ENCODE data around the gene TF. TPM values are rescaled to one million over a fixed set of nuclear protein-coding genes. Genes with fewer than 3 reads are reported as not detected.

TF gene
- total RNA-seq, 1 experiment from 2014 or later, result 1.6 TPM

- Histone ChIP-seq H3K27me3 (ENCODE audit: low read length) (no peaks in the 10 kb centered on the region), H3K9me2 (replicated peaks; ENCODE audit: insufficient read depth, low read length) (no peaks in the 10 kb centered on the region), H3K4me3 (ENCODE audit: low read length) (no peak overlapping the region), H3K9me3 (ENCODE audit: low read length) (no peaks in the 10 kb centered on the region), H2AFZ (ENCODE audit: low read length) (no peak overlapping the region), H3K9ac (ENCODE audit: low read length) (no peak overlapping the region), H3K36me3 (ENCODE audit: insufficient read depth, low read length) (no peaks in the 10 kb centered on the region), H4K20me1 (ENCODE audit: insufficient read depth, low read depth, low read length) (no peaks in the 10 kb centered on the region), H3K79me2 (ENCODE audit: low read length) (no peaks in the 10 kb centered on the region), H3K4me2 (ENCODE audit: low read depth, low read length, poor library complexity, severe bottlenecking) (no peak overlapping the region), H3K4me1 (ENCODE audit: low read length) (no peaks in the 10 kb centered on the region), H3K27ac (ENCODE audit: low read length) (no peak overlapping the region)
- DNase-seq, result no peak
Measured at GRCh38 chr3:133840055-133840737, 94.0 kb downstream of the TF start.

GRCh38 chr3:133840767-133841166 lies 94.6 kb downstream of the TF start:
- Histone ChIP-seq H3K4me1 (ENCODE audit: low read length) (no peaks in the 10 kb centered on the region), H4K20me1 (ENCODE audit: insufficient read depth, low read depth, low read length) (no peaks in the 10 kb centered on the region), H3K9me2 (replicated peaks; ENCODE audit: insufficient read depth, low read length) (no peaks in the 10 kb centered on the region), H3K9me3 (ENCODE audit: low read length) (no peaks in the 10 kb centered on the region), H3K27ac (ENCODE audit: low read length) (no peak overlapping the region), H3K9ac (ENCODE audit: low read length) (no peak overlapping the region), H3K27me3 (ENCODE audit: low read length) (no peaks in the 10 kb centered on the region), H3K79me2 (ENCODE audit: low read length) (no peaks in the 10 kb centered on the region), H2AFZ (ENCODE audit: low read length) (no peak overlapping the region), H3K36me3 (ENCODE audit: insufficient read depth, low read length) (no peaks in the 10 kb centered on the region), H3K4me3 (ENCODE audit: low read length) (no peak overlapping the region), H3K4me2 (ENCODE audit: low read depth, low read length, poor library complexity, severe bottlenecking) (no peak overlapping the region)
- no peak for DNase-seq

DNA sequence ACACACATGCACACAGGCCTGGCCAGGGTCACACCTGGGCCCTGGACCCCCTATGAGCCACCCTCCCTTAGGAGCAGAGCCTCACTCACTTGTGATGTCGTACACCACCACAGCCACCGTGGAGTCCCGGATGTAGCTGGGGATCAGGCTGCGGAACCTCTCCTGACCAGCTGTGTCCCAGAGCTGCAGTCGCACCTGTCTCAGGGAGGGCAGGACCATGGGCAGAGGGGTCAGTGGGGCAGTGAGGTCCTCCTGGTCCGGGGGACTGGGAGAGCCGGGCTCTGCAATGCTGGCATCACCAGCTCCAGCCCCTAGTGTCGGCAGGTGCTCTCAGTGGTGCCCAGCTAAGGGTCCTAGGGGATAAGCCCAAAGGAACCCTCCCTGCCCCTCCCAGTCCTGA lies 95.0 kb downstream of the TF start:
- H3K9ac ChIP-seq (ENCODE audit: low read length), result no peak overlapping the region
- H3K27ac ChIP-seq (ENCODE audit: low read length), result no peak overlapping the region
- no peak overlapping the region for H2AFZ ChIP-seq (ENCODE audit: low read length)
- no peaks in the 10 kb centered on the region for H3K4me1 ChIP-seq (ENCODE audit: low read length)
- no peak for DNase-seq
- no peaks in the 10 kb centered on the region for H3K27me3 ChIP-seq (ENCODE audit: low read length)
- no peaks in the 10 kb centered on the region for H4K20me1 ChIP-seq (ENCODE audit: insufficient read depth, low read depth, low read length)
- H3K9me3 ChIP-seq (ENCODE audit: low read length), result no peaks in the 10 kb centered on the region
- no peaks in the 10 kb centered on the region for H3K79me2 ChIP-seq (ENCODE audit: low read length)
- H3K4me3 ChIP-seq (ENCODE audit: low read length), result no peak overlapping the region
- no peaks in the 10 kb centered on the region for H3K36me3 ChIP-seq (ENCODE audit: insufficient read depth, low read length)
- H3K4me2 ChIP-seq (ENCODE audit: low read depth, low read length, poor library complexity, severe bottlenecking), result no peak overlapping the region
- no peaks in the 10 kb centered on the region for H3K9me2 ChIP-seq (replicated peaks; ENCODE audit: insufficient read depth, low read length)

- Histone ChIP-seq H3K36me3 (ENCODE audit: insufficient read depth, low read length) (no peaks in the 10 kb centered on the region), H4K20me1 (ENCODE audit: insufficient read depth, low read depth, low read length) (no peaks in the 10 kb centered on the region), H3K79me2 (ENCODE audit: low read length) (no peaks in the 10 kb centered on the region), H3K27me3 (ENCODE audit: low read length) (no peaks in the 10 kb centered on the region), H3K27ac (ENCODE audit: low read length) (no peak overlapping the region), H3K4me1 (ENCODE audit: low read length) (no peaks in the 10 kb centered on the region), H3K9me3 (ENCODE audit: low read length) (no peaks in the 10 kb centered on the region), H3K9ac (ENCODE audit: low read length) (no peak overlapping the region), H3K4me2 (ENCODE audit: low read depth, low read length, poor library complexity, severe bottlenecking) (no peak overlapping the region), H2AFZ (ENCODE audit: low read length) (no peak overlapping the region), H3K4me3 (ENCODE audit: low read length) (no peak overlapping the region), H3K9me2 (replicated peaks; ENCODE audit: insufficient read depth, low read length) (no peaks in the 10 kb centered on the region)
- DNase-seq, result no peak
Measured at GRCh38 chr3:133842158-133842557, 96.0 kb downstream of the TF start.

GRCh38 chr3:133843634-133844033 lies 97.4 kb downstream of the TF start:
- Histone ChIP-seq H4K20me1 (ENCODE audit: insufficient read depth, low read depth, low read length) (no peaks in the 10 kb centered on the region), H3K9ac (ENCODE audit: low read length) (no peak overlapping the region), H3K4me2 (ENCODE audit: low read depth, low read length, poor library complexity, severe bottlenecking) (no peak overlapping the region), H3K9me3 (ENCODE audit: low read length) (no peaks in the 10 kb centered on the region), H3K4me3 (ENCODE audit: low read length) (no peak overlapping the region), H3K4me1 (ENCODE audit: low read length) (no peaks in the 10 kb centered on the region), H3K27me3 (ENCODE audit: low read length) (no peaks in the 10 kb centered on the region), H3K36me3 (ENCODE audit: insufficient read depth, low read length) (no peaks in the 10 kb centered on the region), H3K79me2 (ENCODE audit: low read length) (no peaks in the 10 kb centered on the region), H2AFZ (ENCODE audit: low read length) (no peak overlapping the region), H3K27ac (ENCODE audit: low read length) (no peak overlapping the region), H3K9me2 (replicated peaks; ENCODE audit: insufficient read depth, low read length) (no peaks in the 10 kb centered on the region)
- DNase-seq, result no peak

- no peak overlapping the region for H3K9ac ChIP-seq (ENCODE audit: low read length)
- no peaks in the 10 kb centered on the region for H3K9me3 ChIP-seq (ENCODE audit: low read length)
- no peak for DNase-seq
- H3K4me1 ChIP-seq (ENCODE audit: low read length), result no peaks in the 10 kb centered on the region
- no peak overlapping the region for H3K4me3 ChIP-seq (ENCODE audit: low read length)
- H3K4me2 ChIP-seq (ENCODE audit: low read depth, low read length, poor library complexity, severe bottlenecking), result no peak overlapping the region
- H3K79me2 ChIP-seq (ENCODE audit: low read length), result no peaks in the 10 kb centered on the region
- no peak overlapping the region for H2AFZ ChIP-seq (ENCODE audit: low read length)
- H3K27me3 ChIP-seq (ENCODE audit: low read length), result no peaks in the 10 kb centered on the region
- H3K9me2 ChIP-seq (replicated peaks; ENCODE audit: insufficient read depth, low read length), result no peaks in the 10 kb centered on the region
- H4K20me1 ChIP-seq (ENCODE audit: insufficient read depth, low read depth, low read length), result no peaks in the 10 kb centered on the region
- no peaks in the 10 kb centered on the region for H3K36me3 ChIP-seq (ENCODE audit: insufficient read depth, low read length)
- no peak overlapping the region for H3K27ac ChIP-seq (ENCODE audit: low read length)
Measured at GRCh38 chr3:133845127-133845526, 98.9 kb downstream of the TF start.

Small RNAs within 50 kb of the gene (small RNA-seq; reads per million reads assigned to genes)
- gene RNA5SP140, result not detected

Other genes starting within 250 kb of the TF start
- gene CDV3, start 172.7 kb upstream of the TF start, total RNA-seq (2014; rRNA removed; shearing (Covaris generic); ENCODE audit: low replicate concordance), result 772 and 806 TPM in 2 replicates
- gene TOPBP1, start 84.5 kb upstream of the TF start, total RNA-seq (2014; rRNA removed; shearing (Covaris generic); ENCODE audit: low replicate concordance), result 93.9 and 170 TPM in 2 replicates
- gene SRPRB, start 59.4 kb downstream of the TF start, total RNA-seq (2014; rRNA removed; shearing (Covaris generic); ENCODE audit: low replicate concordance), result 62.6 and 85.7 TPM in 2 replicates
- not detected in 2 replicates for gene RAB6B, start 149.5 kb downstream of the TF start, total RNA-seq (2014; rRNA removed; shearing (Covaris generic); ENCODE audit: low replicate concordance)